Measurements from ENCODE around the gene CYB561D2.
A peak's percentile ranks its signal among the peaks of the same experiment; 100 is the strongest.

The CYB561D2 gene

GRCh38 chr3:50319181-50319893 lies 31.3 kb upstream of the CYB561D2 start:
- H3K4me3 ChIP-seq (ENCODE audit: low read depth, low read length) = no peak overlapping the region
- TF ChIP-seq, protein P1, sequence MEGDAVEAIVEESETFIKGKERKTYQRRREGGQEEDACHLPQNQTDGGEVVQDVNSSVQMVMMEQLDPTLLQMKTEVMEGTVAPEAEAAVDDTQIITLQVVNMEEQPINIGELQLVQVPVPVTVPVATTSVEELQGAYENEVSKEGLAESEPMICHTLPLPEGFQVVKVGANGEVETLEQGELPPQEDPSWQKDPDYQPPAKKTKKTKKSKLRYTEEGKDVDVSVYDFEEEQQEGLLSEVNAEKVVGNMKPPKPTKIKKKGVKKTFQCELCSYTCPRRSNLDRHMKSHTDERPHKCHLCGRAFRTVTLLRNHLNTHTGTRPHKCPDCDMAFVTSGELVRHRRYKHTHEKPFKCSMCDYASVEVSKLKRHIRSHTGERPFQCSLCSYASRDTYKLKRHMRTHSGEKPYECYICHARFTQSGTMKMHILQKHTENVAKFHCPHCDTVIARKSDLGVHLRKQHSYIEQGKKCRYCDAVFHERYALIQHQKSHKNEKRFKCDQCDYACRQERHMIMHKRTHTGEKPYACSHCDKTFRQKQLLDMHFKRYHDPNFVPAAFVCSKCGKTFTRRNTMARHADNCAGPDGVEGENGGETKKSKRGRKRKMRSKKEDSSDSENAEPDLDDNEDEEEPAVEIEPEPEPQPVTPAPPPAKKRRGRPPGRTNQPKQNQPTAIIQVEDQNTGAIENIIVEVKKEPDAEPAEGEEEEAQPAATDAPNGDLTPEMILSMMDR (IDR thresholded peaks at IDR 0.05; ENCODE audit: low read depth, low read length, missing control alignments) = no peak
- in situ Hi-C loops (cut with HindIII; ENCODE audit: low pct_ligation_motif_present, low sequenced_read_pairs) = no loop called here

GRCh38 chr3:50319894-50320625 lies 30.6 kb upstream of the CYB561D2 start:
- Histone ChIP-seq H3K36me3 (replicated peaks) (peaks cover 9% of the 10 kb centered on the region), H3K27me3 (replicated peaks) (no peaks in the 10 kb centered on the region), H3K27ac (no peak overlapping the region), H3K4me3 (ENCODE audit: low read depth, low read length) (peak overlapping the region; percentile 78)
- in situ Hi-C loops (cut with HindIII; ENCODE audit: low pct_ligation_motif_present, low sequenced_read_pairs) = no loop called here
- no peak for DNase-seq
- TF ChIP-seq, protein P1 (IDR thresholded peaks at IDR 0.05; ENCODE audit: low read depth, low read length, missing control alignments) = peak; percentile 12

More at GRCh38 chr3:50319181-50319893, 31.3 kb upstream of the CYB561D2 start:
- peaks cover 9% of the 10 kb centered on the region for H3K36me3 ChIP-seq (replicated peaks)
- DNase-seq = no peak
- H3K27ac ChIP-seq = no peak overlapping the region
- H3K27me3 ChIP-seq (replicated peaks) = no peaks in the 10 kb centered on the region

DNA sequence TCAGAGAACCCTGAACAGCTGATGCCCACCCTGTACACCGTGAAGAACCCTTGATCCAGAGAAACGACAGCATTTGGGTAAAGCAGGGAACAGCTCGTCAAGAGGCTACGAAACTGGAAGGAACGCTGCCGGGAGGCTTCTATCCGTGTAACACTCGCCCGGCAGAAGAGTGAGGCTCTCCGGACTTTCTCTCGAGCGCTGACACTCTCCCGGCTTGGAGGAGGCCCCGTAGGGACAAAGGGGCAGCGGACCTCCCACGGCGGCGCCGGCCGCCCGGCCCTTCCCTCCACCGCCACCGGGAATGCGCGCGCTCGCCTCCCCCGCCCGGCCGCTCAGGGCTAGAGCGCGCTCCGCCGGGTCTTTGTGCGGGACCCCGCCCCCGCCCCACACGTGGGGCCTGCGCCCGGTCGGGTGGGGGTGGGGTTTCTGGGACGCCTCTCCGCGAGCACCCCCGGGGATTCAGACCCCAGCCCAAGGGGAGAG lies 29.8 kb upstream of the CYB561D2 start:
- Histone ChIP-seq H3K36me3 (replicated peaks) (peaks cover 10% of the 10 kb centered on the region), H3K27me3 (replicated peaks) (no peaks in the 10 kb centered on the region), H3K4me3 (ENCODE audit: low read depth, low read length) (peak overlapping the region; percentile 78), H3K27ac (peak overlapping the region; percentile 100)
- TF ChIP-seq, protein P1 (IDR thresholded peaks at IDR 0.05; ENCODE audit: low read depth, low read length, missing control alignments) = no peak
- in situ Hi-C loops (cut with HindIII; ENCODE audit: low pct_ligation_motif_present, low sequenced_read_pairs) = no loop called here
- DNase-seq = no peak

DNA sequence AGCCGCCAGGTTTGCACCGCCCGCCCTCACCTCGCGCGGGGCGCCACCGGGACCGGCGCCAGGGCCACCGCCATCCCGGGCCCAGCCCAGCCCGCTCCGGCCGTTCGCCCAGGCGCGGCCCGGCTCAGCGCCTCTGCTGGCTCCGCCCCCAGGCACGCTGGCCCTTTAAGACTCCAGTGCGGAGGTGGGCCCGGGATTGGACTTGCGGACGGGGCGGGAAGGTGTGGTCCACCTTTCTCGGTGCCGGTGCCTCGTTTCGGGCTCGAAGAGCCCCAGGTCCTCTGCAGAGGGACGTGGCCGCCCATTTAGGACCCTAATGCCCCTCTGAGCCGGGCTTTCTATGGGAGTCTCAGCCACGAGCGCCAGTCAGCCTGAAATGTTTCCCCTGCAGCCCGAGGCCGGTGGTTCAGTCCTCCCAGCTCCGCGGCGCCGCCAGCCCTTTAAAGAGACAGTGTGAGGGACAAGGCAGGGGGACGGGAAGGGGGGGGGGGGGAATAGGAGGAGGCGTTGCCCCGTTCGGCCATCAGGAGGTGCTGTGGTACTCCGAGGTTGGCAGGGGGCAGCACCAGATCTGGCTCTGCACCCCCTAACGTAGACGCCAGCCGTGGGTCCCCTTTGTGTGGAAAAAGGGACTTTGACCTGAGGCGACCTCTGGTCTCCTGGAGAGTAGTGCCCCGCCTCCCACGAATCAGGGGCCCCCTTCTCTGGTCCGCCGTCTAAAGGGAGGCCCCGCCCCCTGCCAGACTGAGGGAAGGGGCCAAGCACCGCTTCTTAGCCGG lies 29.1 kb upstream of the CYB561D2 start:
- peak overlapping the region; percentile 100 for H3K27ac ChIP-seq
- TF ChIP-seq, protein P1 (IDR thresholded peaks at IDR 0.05; ENCODE audit: low read depth, low read length, missing control alignments) = peak; percentile 66
- in situ Hi-C loops (cut with HindIII; ENCODE audit: low pct_ligation_motif_present, low sequenced_read_pairs) = no loop called here
- peaks cover 12% of the 10 kb centered on the region for H3K36me3 ChIP-seq (replicated peaks)
- DNase-seq = peak; percentile 81
- H3K4me3 ChIP-seq (ENCODE audit: low read depth, low read length) = peak overlapping the region; percentile 78
- no peaks in the 10 kb centered on the region for H3K27me3 ChIP-seq (replicated peaks)

DNA sequence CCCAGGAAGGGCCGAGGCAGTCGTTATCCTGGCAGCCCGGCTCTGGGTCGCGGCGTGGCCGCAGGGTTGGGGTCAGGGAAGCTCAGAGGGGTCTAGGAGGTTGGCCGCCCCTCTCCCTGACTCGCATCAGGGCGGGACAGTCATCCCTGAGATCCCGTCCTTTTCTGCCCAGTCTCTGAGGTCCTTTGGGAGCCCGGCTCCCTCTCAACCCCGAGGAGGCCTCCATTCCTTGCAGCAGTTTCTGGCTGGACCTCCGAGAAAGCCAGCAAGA lies 28.6 kb upstream of the CYB561D2 start:
- in situ Hi-C loops (cut with HindIII; ENCODE audit: low pct_ligation_motif_present, low sequenced_read_pairs) = no loop called here
- Histone ChIP-seq H3K27ac (peak overlapping the region; percentile 100), H3K36me3 (replicated peaks) (peaks cover 12% of the 10 kb centered on the region), H3K4me3 (ENCODE audit: low read depth, low read length) (peak overlapping the region; percentile 78), H3K27me3 (replicated peaks) (no peaks in the 10 kb centered on the region)
- TF ChIP-seq, protein P1 (IDR thresholded peaks at IDR 0.05; ENCODE audit: low read depth, low read length, missing control alignments) = no peak
- no peak for DNase-seq

Data from brain microvascular endothelial cell (primary cell).